OCI-LY7 (cell line): Measurements from ENCODE around the gene TFAP2E.

Experiments
- CTCF ChIP-seq: fragments of 200-600 bp; sonication (generic); conservative IDR thresholded peaks from 2 replicates; pipeline ENCODE4 v1.5.1; 2014; ENCODE audit warnings: mild to moderate bottlenecking, antibody characterized with exemption, low read length, moderate library complexity, mixed read lengths
- EZH2phosphoT487 ChIP-seq: fragments of 200-600 bp; sonication (generic); IDR thresholded peaks from 2 replicates; pipeline ENCODE4 v1.6.1; 2018; ENCODE audit warnings: low read depth, borderline replicate concordance, mild to moderate bottlenecking, mixed run types, antibody characterized with exemption, low read length, moderate library complexity, mixed read lengths

DNA sequence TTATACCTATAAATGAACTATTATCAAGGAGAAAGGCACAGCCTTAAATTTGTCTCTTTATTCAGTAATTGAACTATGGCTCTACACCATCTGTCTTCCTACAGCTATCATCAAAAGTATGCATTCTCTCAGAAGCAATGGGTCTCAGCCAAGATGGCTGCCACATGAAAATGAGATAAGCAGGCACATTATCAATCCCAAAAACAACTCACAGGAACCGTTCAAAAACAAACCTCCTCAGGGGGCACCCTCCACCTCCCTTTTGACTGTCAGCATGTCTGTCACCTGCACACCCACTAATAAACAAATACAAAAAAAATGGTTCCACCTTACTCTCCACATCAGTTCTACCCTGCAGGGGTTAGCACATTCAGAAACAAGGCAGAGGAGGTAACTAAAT lies 39.5 kb upstream of the TFAP2E start:
- TF ChIP-seq CTCF: no peak
- no peak for TF ChIP-seq EZH2phosphoT487
